Cardiac muscle cell (in vitro differentiated cells and primary cell): ENCODE measurements around the gene ABCC2. TPM values are rescaled to one million over a fixed set of nuclear protein-coding genes. Genes with fewer than 3 reads are reported as not detected.
A peak's percentile ranks its signal among the peaks of the same experiment; 100 is the strongest.

Experiments used
- DNase-seq, 2 donors: peaks; one replicate each; pipeline versions ENCODE4 v3.0.0 to v3.0.0-alpha.2; 2010 to 2017; ENCODE audit warnings: low read depth in 1 of 2, low spot score in 1 of 2
- H3K27ac ChIP-seq: fragments of 200-600 bp; sonication (generic); 2 replicates; pipeline ENCODE4 v1.5.1; 2016
- H3K27me3 ChIP-seq: fragments of 200-600 bp; sonication (generic); 2 replicates; pipeline ENCODE4 v1.6.0; 2016; ENCODE audit warnings: control low read depth
- H3K36me3 ChIP-seq: fragments of 200-600 bp; sonication (generic); 2 replicates; pipeline ENCODE4 v1.5.1; 2016; ENCODE audit warnings: control low read depth
- H3K4me1 ChIP-seq: fragments of 200-600 bp; sonication (generic); 2 replicates; pipeline ENCODE4 v1.8.1; 2017; ENCODE audit warnings: low read depth, mild to moderate bottlenecking, mixed run types
- H3K4me3 ChIP-seq: fragments of 200-600 bp; sonication (generic); 2 replicates; pipeline ENCODE4 v1.5.1; 2016; ENCODE audit warnings: mild to moderate bottlenecking
- H3K9me3 ChIP-seq: fragments of 200-600 bp; sonication (generic); 2 replicates; pipeline ENCODE4 v1.5.1; 2017; ENCODE audit warnings: low read depth, mild to moderate bottlenecking, control low read depth
- CTCF ChIP-seq: IDR thresholded peaks from 2 replicates; pipeline ENCODE4 v1.5.1; 2012; ENCODE audit warnings: low read depth, mild to moderate bottlenecking, low read length
- polyA plus RNA-seq: library from polyadenylated mRNA; unstranded; fragments of >200 nt; fragmentation: Nextera tagmentation; extraction: Ambion mirVana; gene quantifications from 2 replicates; pipeline ENCODE4 v1.2.1, GENCODE V29; 2016
- total RNA-seq: library from RNA; depleted of rRNA; stranded (reverse); fragments of >200 nt; gene quantifications from 2 replicates; pipeline ENCODE4 v1.2.3, GENCODE V29; 2016

The ABCC2 gene
- total and polyA plus RNA-seq, 2 experiments from 2014 or later = 0.12 to 0.86 TPM

- Histone ChIP-seq H3K9me3 (no peaks in the 10 kb centered on the region), H3K36me3 (no peaks in the 10 kb centered on the region), H3K27ac (no peak overlapping the region), H3K27me3 (no peaks in the 10 kb centered on the region), H3K4me1 (no peaks in the 10 kb centered on the region), H3K4me3 (no peak overlapping the region)
- no peak for TF ChIP-seq CTCF
- DNase-seq = no peak
Measured at GRCh38 chr10:99850021-99850766, 67.8 kb downstream of the ABCC2 start.

- H3K36me3 ChIP-seq = no peaks in the 10 kb centered on the region
- H3K4me3 ChIP-seq = no peak overlapping the region
- no peaks in the 10 kb centered on the region for H3K4me1 ChIP-seq
- no peak overlapping the region for H3K27ac ChIP-seq
- no peak for TF ChIP-seq CTCF
- H3K9me3 ChIP-seq = no peaks in the 10 kb centered on the region
- DNase-seq = no peak
- no peaks in the 10 kb centered on the region for H3K27me3 ChIP-seq
Measured at GRCh38 chr10:99850767-99851340, 68.4 kb downstream of the ABCC2 start.

GRCh38 chr10:99851825-99852224 is 69.4 kb downstream of the ABCC2 start:
- Histone ChIP-seq H3K27ac (no peak overlapping the region), H3K4me3 (no peak overlapping the region), H3K27me3 (no peaks in the 10 kb centered on the region), H3K36me3 (no peaks in the 10 kb centered on the region), H3K9me3 (no peaks in the 10 kb centered on the region), H3K4me1 (no peaks in the 10 kb centered on the region)
- no peak for DNase-seq
- no peak for TF ChIP-seq CTCF

GRCh38 chr10:99852481-99853213 is 70.2 kb downstream of the ABCC2 start:
- H3K27ac ChIP-seq = no peak overlapping the region
- no peaks in the 10 kb centered on the region for H3K4me1 ChIP-seq
- no peaks in the 10 kb centered on the region for H3K9me3 ChIP-seq
- no peak overlapping the region for H3K4me3 ChIP-seq
- TF ChIP-seq CTCF = no peak
- H3K27me3 ChIP-seq = no peaks in the 10 kb centered on the region
- H3K36me3 ChIP-seq = no peaks in the 10 kb centered on the region
- peak in 1 of 2 donors; percentile 40 for DNase-seq

- TF ChIP-seq CTCF = no peak
- no peaks in the 10 kb centered on the region for H3K9me3 ChIP-seq
- no peaks in the 10 kb centered on the region for H3K36me3 ChIP-seq
- no peak overlapping the region for H3K27ac ChIP-seq
- no peaks in the 10 kb centered on the region for H3K4me1 ChIP-seq
- H3K4me3 ChIP-seq = no peak overlapping the region
- DNase-seq = no peak
- no peaks in the 10 kb centered on the region for H3K27me3 ChIP-seq
Measured at GRCh38 chr10:99853655-99854054, 71.2 kb downstream of the ABCC2 start.
